HG03378 (cell line): ENCODE measurements around the gene WDR36.

ENCODE experiments used
- ATAC-seq: cut with Tn5 transposase; IDR thresholded peaks from one replicate; pipeline ENCODE4 v1.9.1; 2021; ENCODE audit warnings: mild to moderate bottlenecking, moderate library complexity; ENCODE audit not compliant: unreplicated experiment

The WDR36 gene

GRCh38 chr5:111092062-111092853, at the start of gene WDR36:
WDR36 (plus strand) TSS chr5:111092348; CDS start chr5:111092457, 109 bp downstream.
- ATAC-seq: peak; percentile 92

GRCh38 chr5:111043712-111044506, 48.2 kb upstream of the WDR36 start:
- ATAC-seq: no peak

- no peak for ATAC-seq
Measured at GRCh38 chr5:111058064-111058463, 34.1 kb upstream of the WDR36 start.

- no peak for ATAC-seq
Measured at GRCh38 chr5:111060169-111060568, 32.0 kb upstream of the WDR36 start.

GRCh38 chr5:111061618-111062017, 30.5 kb upstream of the WDR36 start:
- ATAC-seq: no peak

- ATAC-seq: peak; percentile 73
Measured at GRCh38 chr5:111063709-111064322, 28.3 kb upstream of the WDR36 start.

- no peak for ATAC-seq
Measured at GRCh38 chr5:111066261-111066938, 25.7 kb upstream of the WDR36 start.

- ATAC-seq: no peak
Measured at GRCh38 chr5:111068213-111068612, 23.9 kb upstream of the WDR36 start.

GRCh38 chr5:111069839-111070238, 22.3 kb upstream of the WDR36 start:
- no peak for ATAC-seq

- no peak for ATAC-seq
Measured at GRCh38 chr5:111070272-111071134, 21.6 kb upstream of the WDR36 start.

- no peak for ATAC-seq
Measured at GRCh38 chr5:111071413-111071812, 20.7 kb upstream of the WDR36 start, which contains the start of gene TSLP. TSLP (plus strand) TSS chr5:111071713; CDS start chr5:111071891, 178 bp downstream.

GRCh38 chr5:111072949-111073682, 19.0 kb upstream of the WDR36 start:
- ATAC-seq: no peak

- ATAC-seq: no peak
Measured at GRCh38 chr5:111074244-111074643, 17.9 kb upstream of the WDR36 start.

- ATAC-seq: peak; percentile 34
Measured at GRCh38 chr5:111075520-111075919, 16.6 kb upstream of the WDR36 start.

GRCh38 chr5:111076091-111076490, 16.1 kb upstream of the WDR36 start:
- no peak for ATAC-seq

GRCh38 chr5:111077678-111078077, 14.5 kb upstream of the WDR36 start:
- no peak for ATAC-seq

- no peak for ATAC-seq
Measured at GRCh38 chr5:111079846-111080245, 12.3 kb upstream of the WDR36 start.

- ATAC-seq: no peak
Measured at GRCh38 chr5:111083323-111083722, 8.8 kb upstream of the WDR36 start.

- ATAC-seq: no peak
Measured at GRCh38 chr5:111095982-111096381, 3.8 kb downstream of the WDR36 start.
